Dermis blood vessel endothelial cell (primary cell): ENCODE data around the gene HPSE2. TPM values are rescaled to one million over a fixed set of nuclear protein-coding genes. Genes with fewer than 3 reads are reported as not detected.

ENCODE experiments used
- DNase-seq: peaks from one replicate; pipeline ENCODE4 v3.0.0; 2010
- total RNA-seq: library from RNA; depleted of rRNA; stranded (reverse); fragments of >200 nt; gene quantifications from 2 replicates; pipeline ENCODE4 v1.2.3, GENCODE V29; 2014

The HPSE2 gene
- total RNA-seq, 1 donor from 2014 or later = not detected

GRCh38 chr10:98673171-98673782 lies 562.4 kb downstream of the HPSE2 start:
- DNase-seq = no peak

GRCh38 chr10:98667081-98667480 lies 568.6 kb downstream of the HPSE2 start:
- no peak for DNase-seq

GRCh38 chr10:98666276-98666675 lies 569.4 kb downstream of the HPSE2 start:
- no peak for DNase-seq

GRCh38 chr10:98664329-98665042 lies 571.2 kb downstream of the HPSE2 start:
- DNase-seq = peak; percentile 53

GRCh38 chr10:98659951-98660350 lies 575.7 kb downstream of the HPSE2 start:
- no peak for DNase-seq

- DNase-seq = no peak
These were observed 580.2 kb downstream of the HPSE2 start for GRCh38 chr10:98655492-98655891.

GRCh38 chr10:98649170-98649569 lies 586.5 kb downstream of the HPSE2 start:
- DNase-seq = no peak

- no peak for DNase-seq
These were observed 588.4 kb downstream of the HPSE2 start for GRCh38 chr10:98646998-98647917.

GRCh38 chr10:98644466-98644865 lies 591.2 kb downstream of the HPSE2 start:
- DNase-seq = no peak

GRCh38 chr10:98642281-98642680 lies 593.4 kb downstream of the HPSE2 start:
- no peak for DNase-seq

- DNase-seq = no peak
These were observed 596.7 kb downstream of the HPSE2 start for GRCh38 chr10:98638920-98639319.

- no peak for DNase-seq
These were observed 598.7 kb downstream of the HPSE2 start for GRCh38 chr10:98636921-98637329.

- DNase-seq = no peak
These were observed 603.0 kb downstream of the HPSE2 start for GRCh38 chr10:98632456-98633150.

- no peak for DNase-seq
These were observed 607.4 kb downstream of the HPSE2 start for GRCh38 chr10:98628206-98628605.

- DNase-seq = no peak
These were observed 607.9 kb downstream of the HPSE2 start for GRCh38 chr10:98627711-98628110.

GRCh38 chr10:98624963-98625362 lies 610.7 kb downstream of the HPSE2 start:
- DNase-seq = no peak

GRCh38 chr10:98623176-98623575 lies 612.5 kb downstream of the HPSE2 start:
- DNase-seq = no peak

- no peak for DNase-seq
These were observed 614.0 kb downstream of the HPSE2 start for GRCh38 chr10:98621630-98622029.

GRCh38 chr10:98620503-98620902 lies 615.1 kb downstream of the HPSE2 start:
- DNase-seq = no peak

GRCh38 chr10:98619446-98619845 lies 616.2 kb downstream of the HPSE2 start:
- DNase-seq = no peak

- no peak for DNase-seq
These were observed 617.6 kb downstream of the HPSE2 start for GRCh38 chr10:98617906-98618520.

GRCh38 chr10:98613446-98613845 lies 622.2 kb downstream of the HPSE2 start:
- no peak for DNase-seq
